Duodenal mucosa (tissue), 2 donors: ENCODE data around the gene NR4A3.

Experiments used
- H3K27ac ChIP-seq: one replicate; pipeline ENCODE4 v1.7.0; 2013; ENCODE audit warnings: low read depth, low read length
- H3K27me3 ChIP-seq, 2 donors: one replicate each; pipeline ENCODE4 v1.7.0; 2013; ENCODE audit warnings: low read length in 2 of 2, control low read depth in 1 of 2; ENCODE audit not compliant: insufficient read depth in 2 of 2, control insufficient read depth in 1 of 2
- H3K36me3 ChIP-seq, 2 donors: one replicate each; pipeline ENCODE4 v1.7.0; 2013; ENCODE audit warnings: low read length in 2 of 2, control low read depth in 1 of 2; ENCODE audit not compliant: insufficient read depth in 2 of 2, control insufficient read depth in 1 of 2
- H3K4me1 ChIP-seq, 2 donors: one replicate each; pipeline ENCODE4 v1.7.0; 2013; ENCODE audit warnings: low read length in 2 of 2, control low read depth in 1 of 2; ENCODE audit not compliant: insufficient read depth in 2 of 2, control insufficient read depth in 1 of 2
- H3K4me3 ChIP-seq, 2 donors: one replicate each; pipeline ENCODE4 v1.7.0; 2013; ENCODE audit warnings: low read length in 2 of 2, low read depth in 1 of 2
- H3K9ac ChIP-seq, 2 donors: one replicate each; pipeline ENCODE4 v1.7.0; 2013; ENCODE audit warnings: low read length in 2 of 2, low read depth in 1 of 2
- H3K9me3 ChIP-seq, 2 donors: one replicate each; pipeline ENCODE4 v1.7.0; 2013; ENCODE audit warnings: low read length in 2 of 2, control low read depth in 1 of 2; ENCODE audit not compliant: control insufficient read depth in 1 of 2

Gene NR4A3

GRCh38 chr9:99823681-99824377 lies 2.1 kb downstream of the NR4A3 start:
- Histone ChIP-seq H3K27ac (no peak overlapping the region), H3K9me3 (no peaks in the 10 kb centered on the region), H3K4me1 (peaks cover 29 to 47% of the 10 kb centered on the region in 2 donors), H3K27me3 (peaks cover 48 to 59% of the 10 kb centered on the region in 2 donors), H3K9ac (peak overlapping the region in 1 of 2 donors; percentile 15), H3K36me3 (no peaks in the 10 kb centered on the region), H3K4me3 (peak overlapping the region; percentile 80 to 89)

GRCh38 chr9:99824378-99825171 lies 2.9 kb downstream of the NR4A3 start:
- Histone ChIP-seq H3K27me3 (peaks cover 48 to 66% of the 10 kb centered on the region in 2 donors), H3K36me3 (no peaks in the 10 kb centered on the region), H3K9me3 (no peaks in the 10 kb centered on the region), H3K4me3 (peak overlapping the region; percentile 80 to 89), H3K27ac (no peak overlapping the region), H3K9ac (peak overlapping the region; percentile 15 to 16), H3K4me1 (peaks cover 29 to 47% of the 10 kb centered on the region in 2 donors)

- Histone ChIP-seq H3K4me3 (peak overlapping the region; percentile 80 to 89), H3K27ac (no peak overlapping the region), H3K27me3 (peaks cover 52 to 75% of the 10 kb centered on the region in 2 donors), H3K9ac (peak overlapping the region in 1 of 2 donors; percentile 16), H3K4me1 (peaks cover 29 to 44% of the 10 kb centered on the region in 2 donors), H3K36me3 (no peaks in the 10 kb centered on the region), H3K9me3 (no peaks in the 10 kb centered on the region)
Observed at GRCh38 chr9:99825172-99826046, 3.7 kb downstream of the NR4A3 start.

- no peaks in the 10 kb centered on the region for H3K36me3 ChIP-seq
- no peak overlapping the region for H3K9ac ChIP-seq
- H3K4me1 ChIP-seq, result peaks cover 29 to 35% of the 10 kb centered on the region in 2 donors
- peaks cover 62 to 85% of the 10 kb centered on the region in 2 donors for H3K27me3 ChIP-seq
- no peaks in the 10 kb centered on the region for H3K9me3 ChIP-seq
- H3K4me3 ChIP-seq, result no peak overlapping the region
- H3K27ac ChIP-seq, result no peak overlapping the region
Observed at GRCh38 chr9:99826579-99826978, 4.9 kb downstream of the NR4A3 start.

- H3K9me3 ChIP-seq, result no peaks in the 10 kb centered on the region
- H3K4me3 ChIP-seq, result no peak overlapping the region
- peaks cover 58 to 83% of the 10 kb centered on the region in 2 donors for H3K27me3 ChIP-seq
- H3K9ac ChIP-seq, result no peak overlapping the region
- H3K27ac ChIP-seq, result no peak overlapping the region
- H3K36me3 ChIP-seq, result no peaks in the 10 kb centered on the region
- H3K4me1 ChIP-seq, result peaks cover 28 to 30% of the 10 kb centered on the region in 2 donors
Observed at GRCh38 chr9:99827244-99827643, 5.6 kb downstream of the NR4A3 start.

- Histone ChIP-seq H3K27ac (no peak overlapping the region), H3K27me3 (peaks cover 52 to 76% of the 10 kb centered on the region in 2 donors), H3K4me1 (peaks cover 20 to 23% of the 10 kb centered on the region in 2 donors), H3K9ac (no peak overlapping the region), H3K4me3 (no peak overlapping the region), H3K36me3 (no peaks in the 10 kb centered on the region), H3K9me3 (no peaks in the 10 kb centered on the region)
Observed at GRCh38 chr9:99828054-99828416, 6.3 kb downstream of the NR4A3 start.

- Histone ChIP-seq H3K4me3 (no peak overlapping the region), H3K4me1 (peaks cover 15 to 19% of the 10 kb centered on the region in 2 donors), H3K9me3 (no peaks in the 10 kb centered on the region), H3K27me3 (peaks cover 52 to 70% of the 10 kb centered on the region in 2 donors), H3K27ac (no peak overlapping the region), H3K36me3 (no peaks in the 10 kb centered on the region), H3K9ac (no peak overlapping the region)
Observed at GRCh38 chr9:99828417-99829176, 6.9 kb downstream of the NR4A3 start.

- Histone ChIP-seq H3K9ac (no peak overlapping the region), H3K4me1 (no peaks in the 10 kb centered on the region), H3K36me3 (no peaks in the 10 kb centered on the region), H3K27ac (no peak overlapping the region), H3K4me3 (no peak overlapping the region), H3K27me3 (peaks cover 25 to 36% of the 10 kb centered on the region in 2 donors), H3K9me3 (no peaks in the 10 kb centered on the region)
Observed at GRCh38 chr9:99831857-99832557, 10.3 kb downstream of the NR4A3 start.

GRCh38 chr9:99832558-99832864 lies 10.8 kb downstream of the NR4A3 start:
- Histone ChIP-seq H3K4me1 (no peaks in the 10 kb centered on the region), H3K9me3 (no peaks in the 10 kb centered on the region), H3K36me3 (no peaks in the 10 kb centered on the region), H3K4me3 (no peak overlapping the region), H3K27ac (no peak overlapping the region), H3K9ac (no peak overlapping the region), H3K27me3 (peaks cover 21 to 33% of the 10 kb centered on the region in 2 donors)
